ENCODE results near the gene PDLIM3.
"Not testable (repeated sequence)": the region's sequence is repeated elsewhere in the genome, so short reads cannot be mapped to it uniquely, and the experiment has no call there.

The PDLIM3 gene

DNA sequence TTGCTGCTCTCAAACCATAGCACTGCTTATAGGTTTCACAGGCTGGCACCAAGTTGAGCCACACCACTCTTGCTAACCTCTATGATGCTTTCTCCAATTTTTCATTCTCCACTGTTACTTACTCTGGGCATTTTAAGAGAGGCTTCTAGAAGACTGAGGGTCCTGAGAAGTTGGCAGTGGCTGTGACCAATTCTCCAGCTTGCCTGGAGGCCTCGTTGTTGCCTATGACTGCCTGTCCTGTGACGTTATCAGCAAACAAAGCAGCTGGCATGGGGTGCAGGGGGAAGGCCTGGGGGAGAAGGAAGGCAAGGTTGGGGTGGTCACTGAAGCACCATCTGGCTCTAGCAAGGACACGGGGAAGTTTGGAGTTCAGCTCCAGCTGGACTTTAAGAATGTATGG lies 30.4 kb upstream of the PDLIM3 start:
- Mint-ChIP-seq H3K4me3 (no peak overlapping the region), H3K4me1 (ENCODE audit: low read depth) (no peaks in the 10 kb centered on the region), H3K27ac (no peak overlapping the region), H3K27me3 (ENCODE audit: low read depth) (peaks cover 4% of the 10 kb centered on the region), H3K9me3 (peaks cover 10% of the 10 kb centered on the region), H3K36me3 (ENCODE audit: low read depth) (no peaks in the 10 kb centered on the region)

DNA sequence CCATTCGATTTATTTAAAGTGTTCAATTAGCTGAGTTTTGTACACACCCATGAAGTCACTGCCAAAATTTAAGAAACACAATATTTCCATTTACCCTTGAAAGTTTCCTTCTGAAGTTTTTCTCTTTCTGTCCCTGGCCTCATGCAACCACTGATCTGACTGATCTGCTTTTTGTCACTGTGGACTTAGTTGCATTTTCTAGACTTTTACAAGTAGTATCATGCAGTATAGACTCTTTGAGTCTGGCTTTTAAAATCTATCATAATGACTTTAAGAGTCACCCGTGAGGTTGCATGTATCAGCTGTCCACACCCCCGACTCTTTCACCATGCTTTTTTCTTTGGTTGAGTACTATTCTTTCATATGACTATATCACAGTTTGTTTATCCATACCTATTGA lies 29.0 kb upstream of the PDLIM3 start:
- peaks cover 4% of the 10 kb centered on the region for H3K27me3 Mint-ChIP-seq (ENCODE audit: low read depth)
- H3K27ac Mint-ChIP-seq: no peak overlapping the region
- peaks cover 10% of the 10 kb centered on the region for H3K9me3 Mint-ChIP-seq
- no peak overlapping the region for H3K4me3 Mint-ChIP-seq
- no peaks in the 10 kb centered on the region for H3K36me3 Mint-ChIP-seq (ENCODE audit: low read depth)
- no peaks in the 10 kb centered on the region for H3K4me1 Mint-ChIP-seq (ENCODE audit: low read depth)

DNA sequence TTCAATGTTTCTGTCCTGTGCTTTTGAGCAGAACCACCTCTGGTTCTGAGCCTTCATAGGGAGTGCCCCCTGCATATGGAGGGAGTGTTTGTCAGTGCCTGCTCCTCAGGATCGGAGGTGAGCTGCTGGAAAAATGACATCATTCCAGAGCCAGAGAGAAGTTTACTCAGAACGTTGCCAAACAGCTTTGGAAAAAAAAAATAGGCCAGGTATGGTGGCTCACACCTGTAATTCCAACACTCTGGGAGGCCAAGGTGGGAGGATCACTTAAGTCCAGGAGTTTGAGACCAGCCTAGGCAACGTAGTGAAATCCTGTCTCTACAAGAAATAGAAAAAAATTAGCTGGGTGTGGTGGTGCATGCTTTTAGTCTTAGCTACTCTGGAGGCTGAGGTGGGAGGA lies 27.2 kb upstream of the PDLIM3 start:
- Mint-ChIP-seq H3K9me3 (peaks cover 10% of the 10 kb centered on the region), H3K27ac (no peak overlapping the region), H3K4me3 (no peak overlapping the region), H3K4me1 (ENCODE audit: low read depth) (no peaks in the 10 kb centered on the region), H3K36me3 (ENCODE audit: low read depth) (no peaks in the 10 kb centered on the region), H3K27me3 (ENCODE audit: low read depth) (peaks cover 18% of the 10 kb centered on the region)

DNA sequence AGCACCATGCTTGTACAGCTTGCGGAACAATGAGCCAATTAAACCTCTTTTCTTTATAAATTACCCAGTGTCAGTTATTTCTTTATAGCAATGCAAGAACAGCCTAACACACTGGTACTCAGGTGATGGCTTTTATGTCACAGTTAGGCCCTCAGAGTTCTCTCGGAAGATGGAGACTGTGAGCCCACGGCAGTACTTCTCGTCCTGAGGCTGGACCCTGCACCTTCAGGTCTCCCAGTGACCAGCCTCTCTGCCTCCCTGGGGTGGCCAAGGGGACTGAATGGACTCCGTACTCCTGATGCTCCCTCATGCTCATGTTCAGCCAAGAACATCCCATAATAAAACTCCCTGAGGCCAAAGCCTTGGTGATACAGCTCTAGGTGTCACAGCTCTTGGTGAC lies 25.0 kb upstream of the PDLIM3 start:
- Mint-ChIP-seq H3K27ac (no peak overlapping the region), H3K4me3 (no peak overlapping the region), H3K4me1 (ENCODE audit: low read depth) (no peaks in the 10 kb centered on the region), H3K27me3 (ENCODE audit: low read depth) (peaks cover 30% of the 10 kb centered on the region), H3K36me3 (ENCODE audit: low read depth) (no peaks in the 10 kb centered on the region), H3K9me3 (peaks cover 10% of the 10 kb centered on the region)

DNA sequence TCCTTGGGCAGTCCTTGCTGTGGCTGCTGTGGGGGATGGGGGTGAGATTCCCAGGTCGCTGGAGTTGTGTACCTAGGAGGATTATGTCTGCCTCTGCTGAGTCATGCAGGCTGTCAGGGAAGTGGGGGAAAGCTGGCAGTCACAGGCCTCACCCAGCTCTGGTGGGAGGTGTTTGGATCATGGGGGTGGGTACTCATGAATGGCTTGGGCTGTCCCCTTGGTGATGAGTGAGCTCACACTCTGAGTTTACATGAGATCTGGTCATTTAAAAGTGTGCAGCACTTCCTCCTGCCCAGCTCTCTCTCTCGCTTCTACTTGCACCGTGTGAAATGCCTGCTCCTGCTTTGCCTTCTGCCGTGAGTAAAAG lies 24.6 kb upstream of the PDLIM3 start:
- Mint-ChIP-seq H3K36me3 (ENCODE audit: low read depth) (no peaks in the 10 kb centered on the region), H3K4me1 (ENCODE audit: low read depth) (no peaks in the 10 kb centered on the region), H3K27me3 (ENCODE audit: low read depth) (peaks cover 30% of the 10 kb centered on the region), H3K4me3 (no peak overlapping the region), H3K27ac (no peak overlapping the region), H3K9me3 (peaks cover 10% of the 10 kb centered on the region)

DNA sequence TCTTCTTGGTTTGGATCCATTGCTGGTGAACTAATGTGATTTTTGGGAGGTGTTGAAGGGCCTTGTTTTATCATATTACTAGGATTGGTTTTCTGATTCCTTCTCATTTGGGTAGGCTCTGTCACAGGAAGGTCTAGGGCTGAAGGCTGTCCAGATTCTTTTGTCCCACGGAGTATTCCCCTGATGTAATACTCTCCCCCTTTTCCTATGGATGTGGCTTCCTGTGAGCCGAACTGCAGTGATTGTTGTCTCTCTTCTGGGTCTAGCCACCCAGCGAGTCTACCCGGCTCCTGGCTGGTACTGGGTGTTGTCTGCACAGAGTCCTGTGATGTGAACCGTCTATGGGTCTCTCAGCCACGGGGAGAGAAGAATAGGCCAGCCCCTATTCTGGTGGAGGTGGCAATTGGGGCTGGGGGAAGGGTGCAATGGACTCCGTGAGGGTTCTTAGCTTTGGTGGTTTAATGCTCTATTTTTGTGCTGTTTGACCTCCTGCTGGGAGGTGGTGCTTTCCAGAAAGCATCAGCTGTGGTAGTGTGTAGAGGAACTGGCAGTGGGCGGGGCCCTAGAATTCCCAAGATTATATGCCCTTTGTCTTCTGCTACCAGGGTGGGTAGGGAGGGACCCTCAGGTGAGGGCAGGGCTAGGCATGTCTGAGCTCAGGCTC lies 24.1 kb upstream of the PDLIM3 start:
- not testable (repeated sequence) for H3K4me3 Mint-ChIP-seq; H3K27ac Mint-ChIP-seq; H3K36me3 Mint-ChIP-seq (ENCODE audit: low read depth); H3K9me3 Mint-ChIP-seq; H3K4me1 Mint-ChIP-seq (ENCODE audit: low read depth)
- peaks cover 30% of the 10 kb centered on the region for H3K27me3 Mint-ChIP-seq (ENCODE audit: low read depth)

DNA sequence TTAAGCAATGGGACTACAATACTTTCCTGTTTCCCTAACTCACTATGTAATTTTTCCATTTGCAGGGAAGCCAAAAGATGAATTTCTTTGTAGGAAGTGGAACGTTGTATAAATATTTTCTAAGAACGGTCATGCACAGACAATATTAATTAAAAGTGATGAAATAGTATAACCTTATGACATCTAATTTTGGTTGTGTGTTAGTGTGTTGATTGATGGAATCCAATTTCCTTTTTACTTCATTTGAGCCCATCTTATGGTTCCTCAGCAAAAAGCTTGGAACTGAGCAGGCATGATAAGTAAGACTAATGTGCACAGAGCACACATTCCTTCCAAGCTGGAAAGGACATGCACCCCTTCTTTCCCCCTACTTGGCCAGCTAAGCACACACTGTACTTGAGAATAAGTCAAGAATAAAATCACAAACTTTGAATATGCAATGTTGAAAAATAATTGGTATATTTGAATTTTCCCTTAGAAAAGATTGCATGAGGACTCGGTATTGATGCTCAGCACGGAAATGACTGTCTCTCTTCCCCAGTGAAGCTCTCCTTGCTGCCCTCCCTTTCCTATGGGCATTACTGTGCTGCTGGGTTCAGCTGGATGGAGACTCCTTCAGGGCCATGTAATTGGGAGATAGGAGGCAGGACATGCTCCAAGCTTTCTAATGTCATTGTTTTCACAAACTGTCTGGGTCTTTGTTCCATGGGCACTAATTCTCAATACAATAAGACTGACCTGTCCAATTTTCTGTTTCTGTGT lies 19.2 kb upstream of the PDLIM3 start:
- Mint-ChIP-seq H3K27me3 (ENCODE audit: low read depth) (peaks cover 36% of the 10 kb centered on the region), H3K4me1 (ENCODE audit: low read depth) (no peaks in the 10 kb centered on the region), H3K9me3 (no peaks in the 10 kb centered on the region), H3K4me3 (no peak overlapping the region), H3K27ac (no peak overlapping the region), H3K36me3 (ENCODE audit: low read depth) (no peaks in the 10 kb centered on the region)

DNA sequence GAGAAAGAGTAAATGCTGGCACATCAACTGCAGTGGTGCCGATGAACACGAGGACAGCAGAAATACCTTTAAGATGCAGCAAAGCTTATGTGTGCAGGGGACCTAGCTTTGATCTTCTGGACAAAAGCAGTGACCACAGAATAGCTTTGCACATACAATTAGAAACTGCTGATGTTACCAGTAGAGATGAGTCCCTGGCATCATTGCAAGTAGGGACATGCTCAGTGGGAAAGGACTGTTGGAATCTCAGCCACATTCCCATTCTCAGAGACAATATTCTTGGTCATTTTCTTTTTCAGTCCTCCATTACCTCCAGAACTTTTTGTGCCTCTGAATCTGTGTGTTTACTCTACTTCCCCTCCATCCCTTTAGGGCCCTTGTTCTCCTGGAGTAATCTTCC lies 16.9 kb upstream of the PDLIM3 start:
- Mint-ChIP-seq H3K27ac (no peak overlapping the region), H3K36me3 (ENCODE audit: low read depth) (no peaks in the 10 kb centered on the region), H3K9me3 (no peaks in the 10 kb centered on the region), H3K4me1 (ENCODE audit: low read depth) (no peaks in the 10 kb centered on the region), H3K4me3 (no peak overlapping the region), H3K27me3 (ENCODE audit: low read depth) (peaks cover 25% of the 10 kb centered on the region)

DNA sequence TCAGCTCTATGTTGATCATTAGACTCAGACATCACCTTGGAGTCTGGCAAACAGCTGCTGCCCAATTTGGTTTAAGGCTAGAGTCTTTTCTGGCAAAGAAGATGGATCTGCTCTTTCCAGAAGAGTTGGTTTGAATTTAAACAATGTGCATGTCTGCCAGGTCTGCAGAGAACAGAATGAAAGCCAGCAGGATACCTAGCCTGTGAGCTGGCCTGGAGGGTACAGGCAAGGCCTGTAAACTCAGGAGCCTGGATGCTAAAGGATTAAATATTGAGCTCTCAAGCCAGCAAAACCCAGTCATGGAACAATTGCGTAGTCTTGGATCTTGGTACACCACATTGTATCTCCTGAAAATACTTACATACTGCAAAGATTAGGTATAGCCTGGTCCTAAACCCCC lies 15.6 kb upstream of the PDLIM3 start:
- H3K27me3 Mint-ChIP-seq (ENCODE audit: low read depth): peaks cover 22% of the 10 kb centered on the region
- H3K4me3 Mint-ChIP-seq: no peak overlapping the region
- H3K9me3 Mint-ChIP-seq: no peaks in the 10 kb centered on the region

DNA sequence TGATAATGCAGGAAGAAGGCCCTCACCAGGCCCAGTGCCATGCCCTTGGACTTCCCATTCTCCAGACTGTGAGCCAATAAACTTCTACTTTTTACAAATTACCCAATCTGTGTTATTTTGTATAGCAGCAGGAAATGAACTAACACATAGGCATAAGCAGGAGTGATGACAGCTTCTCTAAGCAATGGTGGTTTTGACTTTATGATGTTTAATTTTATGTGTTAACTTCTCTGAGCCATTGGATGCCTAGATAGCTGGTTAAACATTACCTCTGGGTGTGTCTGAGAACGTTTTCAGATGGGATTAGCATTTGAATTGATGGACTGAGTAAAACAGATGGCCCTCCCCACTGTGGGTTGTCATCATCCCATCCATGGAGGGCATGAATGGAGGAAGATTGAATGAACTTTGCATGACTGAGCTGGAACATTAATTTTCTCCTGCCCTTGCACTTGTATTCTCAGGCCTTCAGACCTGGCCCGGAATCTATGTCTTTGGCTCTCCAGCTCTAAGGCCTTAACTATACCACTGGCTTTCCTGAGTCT lies 13.9 kb upstream of the PDLIM3 start:
- Mint-ChIP-seq H3K9me3 (no peaks in the 10 kb centered on the region), H3K4me3 (no peak overlapping the region), H3K4me1 (ENCODE audit: low read depth) (no peaks in the 10 kb centered on the region), H3K36me3 (ENCODE audit: low read depth) (no peaks in the 10 kb centered on the region), H3K27me3 (ENCODE audit: low read depth) (peaks cover 20% of the 10 kb centered on the region), H3K27ac (no peak overlapping the region)

More for the DNA sequence above, 15.6 kb upstream of the PDLIM3 start:
- Mint-ChIP-seq H3K27ac (no peak overlapping the region), H3K4me1 (ENCODE audit: low read depth) (no peaks in the 10 kb centered on the region), H3K36me3 (ENCODE audit: low read depth) (no peaks in the 10 kb centered on the region)

DNA sequence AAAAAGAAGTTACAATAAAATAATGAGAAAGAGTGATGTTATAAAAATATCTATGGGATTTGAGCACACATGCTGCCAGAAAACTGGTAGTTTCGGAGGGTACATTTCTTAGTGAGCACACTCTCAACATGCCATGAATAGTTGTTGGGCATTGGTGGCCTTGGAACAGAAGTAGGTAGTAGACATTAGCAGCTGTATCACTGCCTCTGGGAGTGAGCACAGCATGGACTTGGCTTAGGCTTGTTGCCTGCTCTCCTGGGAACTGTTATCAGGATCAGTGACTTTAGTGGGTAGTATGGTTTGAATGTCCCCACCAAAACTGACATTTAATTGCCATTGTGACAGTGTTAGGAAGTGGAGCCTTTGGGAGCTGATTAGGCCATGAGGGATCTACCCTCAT lies 13.3 kb upstream of the PDLIM3 start:
- Mint-ChIP-seq H3K27me3 (ENCODE audit: low read depth) (peaks cover 20% of the 10 kb centered on the region), H3K36me3 (ENCODE audit: low read depth) (no peaks in the 10 kb centered on the region), H3K4me3 (no peak overlapping the region), H3K27ac (no peak overlapping the region), H3K4me1 (ENCODE audit: low read depth) (no peaks in the 10 kb centered on the region), H3K9me3 (no peaks in the 10 kb centered on the region)

DNA sequence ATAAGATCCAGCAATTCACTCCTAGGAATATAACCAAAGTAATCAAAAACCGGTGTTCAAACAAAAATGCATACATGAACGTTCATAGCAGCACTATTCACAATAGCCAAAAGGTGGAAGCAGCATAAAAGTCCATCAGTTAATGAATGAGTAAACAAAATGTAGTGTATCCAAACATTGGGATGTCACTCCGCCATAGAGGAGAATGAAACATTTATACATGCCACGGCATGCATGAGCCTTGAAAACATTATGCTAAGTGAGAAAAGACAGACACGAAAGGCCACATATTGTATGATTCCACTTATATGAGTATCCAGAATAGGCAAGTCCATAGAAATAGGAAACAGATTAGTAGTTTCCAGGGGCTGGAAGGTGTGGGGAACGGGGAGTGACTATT lies 11.0 kb upstream of the PDLIM3 start:
- Mint-ChIP-seq H3K9me3 (no peaks in the 10 kb centered on the region), H3K27ac (no peak overlapping the region), H3K27me3 (ENCODE audit: low read depth) (peaks cover 23% of the 10 kb centered on the region), H3K4me3 (no peak overlapping the region), H3K4me1 (ENCODE audit: low read depth) (no peaks in the 10 kb centered on the region), H3K36me3 (ENCODE audit: low read depth) (no peaks in the 10 kb centered on the region)

DNA sequence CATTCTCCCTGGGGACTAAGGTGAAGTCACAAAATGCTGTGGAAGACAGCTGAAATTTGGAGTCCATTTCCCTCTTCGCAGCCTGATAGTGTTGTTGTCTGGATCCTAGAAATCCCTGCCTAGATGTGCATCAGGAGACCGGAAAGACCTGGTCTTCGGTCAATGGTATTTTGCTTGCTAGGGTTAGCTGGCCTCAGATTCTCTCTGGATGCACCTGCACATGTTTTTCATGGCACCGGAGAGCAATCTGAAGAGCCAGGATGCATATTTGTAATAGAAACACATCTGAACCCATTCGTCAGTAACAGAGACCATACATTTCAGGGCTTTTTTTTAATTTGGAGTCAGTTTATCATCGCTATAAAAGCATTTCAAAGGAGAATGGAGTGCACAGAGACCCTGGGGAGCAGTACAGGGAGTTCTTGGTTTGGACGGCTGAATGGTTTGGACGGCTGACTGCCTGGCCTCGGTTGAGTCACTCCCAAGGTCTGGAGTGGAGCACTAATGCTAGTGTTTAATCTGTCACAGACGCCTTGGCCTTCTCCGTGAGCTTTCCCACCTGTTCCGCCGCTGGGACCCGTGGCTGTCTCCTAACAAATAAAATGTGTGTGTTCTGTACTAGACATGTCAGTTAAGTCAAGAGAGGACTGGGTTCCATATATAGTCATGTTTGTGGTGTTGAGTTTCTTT lies 7.5 kb upstream of the PDLIM3 start:
- no peak overlapping the region for H3K27ac Mint-ChIP-seq

DNA sequence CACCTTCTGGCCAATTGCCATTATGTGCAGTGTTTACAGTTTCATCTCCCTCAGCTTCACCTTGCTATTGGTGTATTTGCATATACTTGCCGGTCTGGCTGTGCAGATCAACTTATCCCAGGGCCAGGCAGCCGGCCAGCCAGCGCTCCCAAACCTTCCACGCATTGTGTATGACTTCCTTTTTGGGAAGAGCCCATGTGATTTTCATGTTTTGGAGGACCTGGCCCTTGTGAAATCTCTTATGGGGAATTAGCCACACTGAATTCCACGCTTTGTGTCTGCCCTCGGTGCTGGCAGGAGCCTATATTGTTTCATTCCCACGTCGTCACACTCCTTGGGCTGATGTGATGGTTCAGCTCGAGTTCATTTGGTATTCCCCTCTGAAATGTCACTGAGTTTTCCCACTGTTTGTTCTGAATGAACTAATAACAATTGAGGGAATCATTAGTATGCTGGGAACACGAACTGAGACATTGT lies 6.0 kb upstream of the PDLIM3 start:
- Mint-ChIP-seq H3K4me3 (no peak overlapping the region), H3K27me3 (ENCODE audit: low read depth) (peaks cover 17% of the 10 kb centered on the region), H3K4me1 (ENCODE audit: low read depth) (no peaks in the 10 kb centered on the region), H3K27ac (no peak overlapping the region), H3K9me3 (no peaks in the 10 kb centered on the region), H3K36me3 (ENCODE audit: low read depth) (no peaks in the 10 kb centered on the region)

More for the DNA sequence above, 7.5 kb upstream of the PDLIM3 start:
- H3K36me3 Mint-ChIP-seq (ENCODE audit: low read depth): no peaks in the 10 kb centered on the region
- no peak overlapping the region for H3K4me3 Mint-ChIP-seq
- no peaks in the 10 kb centered on the region for H3K9me3 Mint-ChIP-seq
- peaks cover 15% of the 10 kb centered on the region for H3K27me3 Mint-ChIP-seq (ENCODE audit: low read depth)
- H3K4me1 Mint-ChIP-seq (ENCODE audit: low read depth): no peaks in the 10 kb centered on the region

All from T-helper 1 cell treated with Interleukin-12 subunit alpha and Interleukin-12 subunit beta and Interleukin-4 antibody, amounts not matched to agents 30 μg/mL and 1 μg/mL, for 36 hours (primary cell).